GM18909 (cell line): Measurements from ENCODE around the gene NSL1.

Source experiments
- ATAC-seq: cut with Tn5 transposase; IDR thresholded peaks from one replicate; pipeline ENCODE4 v1.9.1; 2021; ENCODE audit warnings: mild to moderate bottlenecking; ENCODE audit not compliant: unreplicated experiment, poor library complexity

Gene NSL1

DNA sequence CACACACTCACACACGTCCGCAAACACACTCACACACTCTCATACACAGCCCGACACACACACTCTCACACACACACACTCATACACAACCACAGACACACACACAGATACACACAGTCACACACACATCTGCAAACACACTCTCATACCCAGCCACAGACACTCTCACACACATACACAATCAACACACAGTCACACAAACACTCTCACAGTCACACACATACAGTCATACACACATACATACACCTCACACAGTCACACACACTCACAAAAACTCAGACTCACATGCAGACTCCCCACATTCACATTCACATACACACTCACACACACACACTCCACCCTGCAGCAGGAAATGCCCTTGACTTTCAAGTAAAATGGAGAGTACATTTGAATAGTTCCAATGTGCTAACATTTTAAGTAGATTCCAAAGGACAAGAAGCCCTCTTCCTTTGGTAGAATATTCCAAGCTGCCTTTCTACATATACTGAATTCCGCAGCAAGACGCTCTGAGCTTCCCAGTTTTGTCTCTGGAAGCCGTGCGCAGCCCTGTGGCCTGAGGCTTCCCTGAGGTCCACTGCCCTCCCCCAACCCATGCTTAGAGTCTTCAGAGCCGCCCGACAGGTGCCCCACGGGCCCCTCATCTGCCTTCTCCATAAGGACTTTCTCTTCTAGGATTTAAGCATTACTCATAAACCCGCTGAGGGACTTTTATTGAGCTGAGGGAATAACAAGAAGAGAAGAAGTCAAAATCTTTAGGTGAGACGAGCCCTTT, 101.6 kb downstream of the NSL1 start:
- no peak for ATAC-seq

DNA sequence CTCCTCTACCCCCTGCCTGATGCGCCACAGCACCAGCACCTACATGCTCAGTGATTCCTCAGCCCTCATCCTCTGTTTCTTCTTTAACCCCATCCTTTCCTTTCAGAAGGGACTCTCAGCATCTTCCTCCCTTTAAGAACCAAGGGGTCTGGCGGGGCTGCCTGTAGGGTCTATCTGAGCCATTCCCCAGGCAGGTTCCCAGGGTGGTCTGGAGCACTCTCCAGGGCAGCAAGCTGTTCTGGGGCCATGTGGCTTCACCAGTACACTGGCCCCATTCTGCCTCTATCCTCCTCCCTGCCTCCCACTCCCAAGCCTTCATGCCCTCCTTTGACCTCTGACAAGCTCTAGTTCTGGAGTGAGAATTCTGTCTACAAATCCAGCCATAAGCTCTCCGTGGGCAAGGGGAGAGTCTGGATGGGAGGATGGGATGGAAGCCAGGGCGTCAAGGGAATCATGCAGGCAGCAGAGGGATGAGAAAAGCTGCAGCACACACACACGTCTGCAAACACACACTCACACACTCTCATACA, 102.3 kb downstream of the NSL1 start:
- ATAC-seq = no peak

DNA sequence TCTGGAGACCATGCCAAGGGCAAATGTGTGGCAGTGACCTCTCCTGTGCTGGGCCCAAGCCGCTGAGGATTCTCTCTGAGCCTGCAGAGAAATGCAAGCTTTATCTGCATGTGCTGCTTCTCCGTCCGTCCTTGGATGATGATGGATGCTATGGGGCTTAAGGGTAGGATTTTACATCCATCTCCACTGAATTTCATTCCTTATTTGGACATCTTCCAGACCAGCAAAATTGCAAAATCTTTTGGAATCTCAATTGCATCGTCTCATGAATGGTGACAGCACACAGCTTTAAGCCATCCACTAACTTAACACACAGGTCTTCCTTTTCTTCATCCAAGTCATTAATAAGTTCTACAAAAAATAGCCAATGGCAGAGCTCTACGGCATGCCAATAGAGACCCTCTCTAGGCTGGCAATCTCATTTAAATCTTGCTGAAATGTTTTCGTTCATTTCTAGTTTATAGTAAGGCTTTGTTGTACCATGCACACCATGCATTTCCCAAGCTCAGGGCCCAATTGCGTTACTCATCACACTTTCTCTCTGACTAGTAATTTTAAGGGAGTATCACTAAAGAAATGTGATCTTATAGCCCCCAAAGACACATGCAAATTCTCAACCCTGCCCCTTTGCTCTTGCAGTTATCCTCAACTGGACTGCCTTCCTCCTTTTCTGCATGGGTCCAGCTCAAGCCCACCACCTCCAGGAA, 103.1 kb downstream of the NSL1 start:
- no peak for ATAC-seq

- ATAC-seq = no peak
Observed at GRCh38 chr1:212687811-212688210, 103.8 kb downstream of the NSL1 start.

DNA sequence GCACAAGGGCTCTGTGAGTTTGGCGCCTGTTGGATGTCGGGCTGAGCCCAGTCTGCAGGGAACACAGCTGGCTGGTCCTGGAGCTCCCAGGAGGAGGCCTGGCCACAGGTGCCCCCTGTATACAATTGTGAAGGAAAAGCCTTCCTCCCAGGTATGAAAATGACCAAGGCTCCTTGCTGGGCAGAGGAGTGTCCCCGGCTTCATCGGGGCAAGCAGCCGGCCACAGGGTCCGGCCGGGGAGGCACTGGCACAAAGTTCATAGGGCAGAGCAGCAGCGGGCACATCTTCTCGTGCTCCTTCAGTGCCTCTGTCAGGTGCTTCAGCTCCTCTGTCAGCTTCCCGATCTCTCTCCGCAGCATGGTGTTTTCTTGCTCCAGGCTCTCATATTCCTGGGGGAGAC, 105.0 kb downstream of the NSL1 start:
- ATAC-seq = no peak

DNA sequence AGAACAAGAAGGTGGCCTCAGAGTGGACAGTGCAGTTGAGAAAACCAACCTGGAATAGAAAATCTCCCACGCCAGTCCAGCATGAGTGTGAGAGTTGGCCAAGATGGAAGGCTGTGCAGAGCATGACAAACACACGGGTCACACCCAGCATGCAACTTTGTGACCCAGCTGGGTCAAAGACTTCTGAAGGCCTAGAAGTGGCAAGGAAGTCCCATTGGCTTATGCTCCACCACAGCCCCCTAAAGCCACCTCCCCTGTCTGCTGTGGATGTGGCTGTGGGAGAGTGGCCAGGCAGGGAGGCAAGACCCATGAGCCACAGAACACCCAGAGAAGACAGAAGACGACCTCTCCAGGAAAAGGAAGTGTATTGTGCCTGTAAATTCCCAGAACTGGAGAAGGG, 105.5 kb downstream of the NSL1 start:
- ATAC-seq = no peak

DNA sequence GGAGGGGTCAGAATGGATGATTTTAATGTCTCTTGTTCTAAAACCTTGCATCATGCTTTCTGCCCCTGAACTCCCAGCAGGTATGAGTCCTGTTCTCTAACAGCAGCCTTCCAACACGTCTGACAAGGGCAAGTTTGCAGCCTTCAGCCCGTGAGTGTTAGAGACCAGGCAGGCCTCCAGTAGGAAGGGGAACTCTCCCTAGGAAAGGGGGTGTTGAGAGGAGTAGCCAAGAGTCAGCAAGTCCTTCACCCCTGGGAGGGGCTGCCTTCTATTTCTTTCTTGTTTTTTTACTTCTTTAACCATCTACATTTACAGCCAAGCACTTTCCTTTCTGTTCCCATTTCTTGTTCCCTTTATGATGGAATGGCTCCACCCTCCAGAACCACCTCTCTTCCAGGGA, 106.1 kb downstream of the NSL1 start:
- ATAC-seq = no peak

DNA sequence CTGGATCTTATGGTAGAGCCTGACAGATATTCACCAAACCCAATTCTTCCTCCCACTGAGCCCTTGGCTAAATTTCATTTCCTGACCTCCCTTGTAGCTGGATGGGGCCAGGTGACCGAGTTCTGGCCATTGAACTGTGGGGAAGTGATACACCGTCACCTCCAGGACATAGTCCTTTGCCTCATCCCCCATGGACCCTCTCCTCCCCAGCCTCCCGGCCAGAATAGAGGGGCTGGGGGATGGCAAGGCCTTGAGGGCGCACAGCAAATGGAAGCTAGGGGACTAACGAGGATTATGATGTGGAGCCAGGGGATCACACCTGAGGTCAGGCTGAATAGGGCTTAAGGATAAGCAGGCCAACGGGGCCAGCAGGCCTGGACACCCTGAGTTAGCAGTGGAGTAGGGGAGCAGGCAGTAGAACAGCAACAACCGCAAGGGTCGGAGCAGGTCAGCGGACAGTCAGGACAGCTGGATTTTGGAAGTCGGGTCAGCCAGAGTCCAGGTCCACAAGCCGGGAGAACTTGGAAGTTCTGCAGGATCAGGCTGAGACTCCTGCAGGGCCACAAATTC, 107.0 kb downstream of the NSL1 start:
- no peak for ATAC-seq

GRCh38 chr1:212684076-212684475, 107.5 kb downstream of the NSL1 start:
- no peak for ATAC-seq

GRCh38 chr1:212683357-212683722, 108.2 kb downstream of the NSL1 start:
- ATAC-seq = peak; percentile 84

- ATAC-seq = no peak
Observed at GRCh38 chr1:212680680-212681389, 110.7 kb downstream of the NSL1 start.

- ATAC-seq = peak; percentile 60
Observed at GRCh38 chr1:212678456-212679410, 112.8 kb downstream of the NSL1 start.

GRCh38 chr1:212677573-212677972, 114.0 kb downstream of the NSL1 start:
- ATAC-seq = no peak

DNA sequence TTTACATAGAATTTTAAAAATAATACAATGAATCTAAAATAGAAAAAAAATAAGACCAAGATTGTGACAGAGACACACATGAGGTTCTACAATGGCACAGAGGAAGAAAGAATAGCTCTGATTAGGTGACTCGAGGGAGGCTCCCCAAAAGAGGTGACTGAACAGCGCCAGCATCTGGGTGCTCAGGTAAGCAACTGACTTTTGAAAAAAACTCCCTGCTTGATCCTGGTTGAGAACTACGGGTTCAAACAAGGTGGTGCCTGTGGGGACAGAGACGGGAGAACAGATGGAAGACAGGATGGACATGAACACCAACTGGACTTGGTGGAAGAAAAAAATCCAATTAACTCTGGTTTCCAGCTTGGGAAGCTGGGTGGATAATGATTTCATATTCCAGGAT, 114.4 kb downstream of the NSL1 start:
- ATAC-seq = no peak
